ENCODE data around the gene ZNF57. TPM values are rescaled to one million over a fixed set of nuclear protein-coding genes. Genes with fewer than 3 reads are reported as not detected.
"Not testable (repeated sequence)": the region's sequence is repeated elsewhere in the genome, so short reads cannot be mapped to it uniquely, and the experiment has no call there.

ZNF57 gene
- total RNA-seq, 1 donor from 2014 or later = 5.3 TPM

GRCh38 chr19:2885736-2886135 is 15.0 kb upstream of the ZNF57 start:
- Mint-ChIP-seq H3K27ac (no peak overlapping the region), H3K36me3 (ENCODE audit: low read depth) (no peaks in the 10 kb centered on the region), H3K9me3 (no peaks in the 10 kb centered on the region), H3K4me3 (no peak overlapping the region), H3K4me1 (peaks cover 20% of the 10 kb centered on the region), H3K27me3 (no peaks in the 10 kb centered on the region)
- no peak for TF ChIP-seq CTCF (IDR thresholded peaks at IDR 0.05)
- POLR2A ChIA-PET = no interaction called here
- ATAC-seq (ENCODE audit: low read depth) (no peak), DNase-seq (no peak)
- intact Hi-C loops (cut with micrococcal nuclease) = loop anchor here (2.0 kb wide), 2 partner anchors 65 to 219 kb away; no protein-coding TSS in a partner anchor
- CTCF ChIA-PET = no interaction called here

GRCh38 chr19:2887391-2887914 is 13.3 kb upstream of the ZNF57 start:
- ATAC-seq (ENCODE audit: low read depth) (peak; percentile 65), DNase-seq (peak; percentile 20)
- H3K9me3 Mint-ChIP-seq = no peaks in the 10 kb centered on the region
- intact Hi-C loops (cut with micrococcal nuclease) = loop anchor here (1.0 to 2.0 kb wide), 5 partner anchors 13 to 276 kb away; partner anchors contain the start of gene ZNF57
- H3K4me1 Mint-ChIP-seq = peaks cover 20% of the 10 kb centered on the region
- H3K4me3 Mint-ChIP-seq = peak overlapping the region; percentile 24
- H3K27ac Mint-ChIP-seq = peak overlapping the region; percentile 81
- ChIA-PET CTCF (interaction anchor here (0.6 to 2.5 kb wide), 9 partner anchors 11 to 239 kb away, joined by 3 to 15 read pairs (median 4); partner anchors contain the start of gene ZNF57), POLR2A (interaction anchor here (0.6 to 3.5 kb wide), 5 partner anchors 13 to 239 kb away, joined by 3 to 17 read pairs (median 4); partner anchors contain the start of gene ZNF57)
- no peaks in the 10 kb centered on the region for H3K36me3 Mint-ChIP-seq (ENCODE audit: low read depth)
- TF ChIP-seq CTCF (IDR thresholded peaks at IDR 0.05) = no peak
- H3K27me3 Mint-ChIP-seq = no peaks in the 10 kb centered on the region

DNA sequence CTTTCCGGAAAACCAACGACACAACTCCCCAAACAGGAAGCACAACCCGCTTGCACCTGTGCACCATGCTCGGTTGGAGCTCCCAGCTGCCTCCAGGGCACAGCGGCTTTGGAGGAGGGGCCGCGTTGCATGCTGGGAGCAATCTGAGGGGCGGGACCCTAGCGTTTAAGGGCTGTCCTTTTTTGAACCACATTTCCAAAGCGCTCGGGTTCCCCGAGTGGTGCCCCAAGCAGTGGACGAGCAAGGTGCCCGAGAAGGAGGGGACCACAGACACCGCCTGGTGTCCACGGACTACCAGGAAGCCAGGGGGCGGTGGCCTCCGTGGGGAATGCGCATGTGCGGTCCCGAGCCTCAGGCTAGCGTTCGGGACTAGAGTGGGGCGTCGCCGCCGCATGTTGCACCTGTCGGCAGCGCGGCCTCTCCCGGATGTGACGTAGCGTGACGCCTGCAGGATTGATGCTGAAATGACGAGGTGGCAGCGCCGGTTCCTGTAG is 11.9 kb upstream of the ZNF57 start:
- peaks cover 20% of the 10 kb centered on the region for H3K4me1 Mint-ChIP-seq
- ChIA-PET POLR2A (interaction anchor here (0.5 to 3.5 kb wide), 5 partner anchors 12 to 723 kb away, joined by 4 to 17 read pairs (median 6); partner anchors contain the start of genes GADD45B and ZNF57), CTCF (interaction anchor here (0.6 to 2.5 kb wide), 4 partner anchors 215 to 295 kb away, joined by 3 to 15 read pairs (median 10); no protein-coding TSS in a partner anchor)
- peak overlapping the region; percentile 69 for H3K4me3 Mint-ChIP-seq
- H3K36me3 Mint-ChIP-seq (ENCODE audit: low read depth) = no peaks in the 10 kb centered on the region
- no peaks in the 10 kb centered on the region for H3K9me3 Mint-ChIP-seq
- peak; percentile 42 for DNase-seq
- no peaks in the 10 kb centered on the region for H3K27me3 Mint-ChIP-seq
- ATAC-seq (ENCODE audit: low read depth) = peak; percentile 60
- TF ChIP-seq CTCF (IDR thresholded peaks at IDR 0.05) = no peak
- H3K27ac Mint-ChIP-seq = peak overlapping the region; percentile 81
- intact Hi-C loops (cut with micrococcal nuclease) = loop anchor here (2.0 kb wide), 1 partner anchor 56 kb away; the partner anchor contains the start of gene ZNF77

DNA sequence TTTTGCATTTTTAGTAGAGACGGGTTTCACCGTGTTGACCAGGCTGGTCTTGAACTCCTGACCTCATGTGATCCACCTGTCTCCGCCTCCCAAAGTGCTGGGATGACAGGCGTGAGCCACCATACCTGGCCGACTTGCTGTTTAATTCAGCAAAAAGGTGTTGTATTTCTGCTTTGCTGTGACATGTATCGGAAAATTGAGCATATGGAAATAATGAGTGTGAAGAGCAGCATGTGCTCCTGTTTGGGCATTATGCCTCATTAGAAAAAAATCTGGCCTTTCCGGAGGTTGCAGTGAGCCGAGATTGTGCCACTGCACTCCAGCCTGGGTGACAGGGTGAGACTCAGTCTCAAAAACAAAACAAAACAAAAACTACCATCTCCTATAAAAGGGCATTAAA is 10.2 kb upstream of the ZNF57 start:
- H3K9me3 Mint-ChIP-seq; intact Hi-C loops (cut with micrococcal nuclease); DNase-seq; ATAC-seq (ENCODE audit: low read depth); H3K27ac Mint-ChIP-seq; H3K36me3 Mint-ChIP-seq (ENCODE audit: low read depth); H3K4me3 Mint-ChIP-seq; H3K27me3 Mint-ChIP-seq; CTCF ChIA-PET: not testable (repeated sequence)
- POLR2A ChIA-PET = interaction anchor here (3.5 kb wide), 1 partner anchor 10 kb away, joined by 17 read pairs; the partner anchor contains the start of gene ZNF57
- H3K4me1 Mint-ChIP-seq = peaks cover 20% of the 10 kb centered on the region

- H3K9me3 Mint-ChIP-seq = peaks cover 7% of the 10 kb centered on the region
- POLR2A ChIA-PET = no interaction called here
- intact Hi-C loops (cut with micrococcal nuclease) = no loop called here
- DNase-seq = no peak
- H3K36me3 Mint-ChIP-seq (ENCODE audit: low read depth) = peaks cover 6% of the 10 kb centered on the region
- CTCF ChIA-PET = no interaction called here
- H3K4me1 Mint-ChIP-seq = peaks cover 8% of the 10 kb centered on the region
- H3K27me3 Mint-ChIP-seq = no peaks in the 10 kb centered on the region
- H3K4me3 Mint-ChIP-seq = no peak overlapping the region
- no peak for ATAC-seq (ENCODE audit: low read depth)
- no peak for TF ChIP-seq CTCF (IDR thresholded peaks at IDR 0.05)
- no peak overlapping the region for H3K27ac Mint-ChIP-seq
These were observed 4.0 kb upstream of the ZNF57 start for GRCh38 chr19:2896694-2897093.
